K562 (cell line): ENCODE results near the gene KITLG.

Experiments used
- IFI16 ChIP-seq: fragments of 250-450 bp; sonication (Bioruptor Pico); IDR thresholded peaks from 2 replicates; pipeline ENCODE4 v2.1.2; 2022; ENCODE audit warnings: mild to moderate bottlenecking, inconsistent platforms
- POLR2AphosphoS5 ChIP-seq: IDR thresholded peaks from 2 replicates; pipeline ENCODE4 v1.6.1; 2011; ENCODE audit warnings: mild to moderate bottlenecking, low read depth, low read length, moderate library complexity; ENCODE audit not compliant: control insufficient read depth, insufficient read depth
- ZNF24 ChIP-seq: fragments of 450-650 bp; IDR thresholded peaks from 2 replicates; pipeline ENCODE4 v1.6.1; 2016

DNA sequence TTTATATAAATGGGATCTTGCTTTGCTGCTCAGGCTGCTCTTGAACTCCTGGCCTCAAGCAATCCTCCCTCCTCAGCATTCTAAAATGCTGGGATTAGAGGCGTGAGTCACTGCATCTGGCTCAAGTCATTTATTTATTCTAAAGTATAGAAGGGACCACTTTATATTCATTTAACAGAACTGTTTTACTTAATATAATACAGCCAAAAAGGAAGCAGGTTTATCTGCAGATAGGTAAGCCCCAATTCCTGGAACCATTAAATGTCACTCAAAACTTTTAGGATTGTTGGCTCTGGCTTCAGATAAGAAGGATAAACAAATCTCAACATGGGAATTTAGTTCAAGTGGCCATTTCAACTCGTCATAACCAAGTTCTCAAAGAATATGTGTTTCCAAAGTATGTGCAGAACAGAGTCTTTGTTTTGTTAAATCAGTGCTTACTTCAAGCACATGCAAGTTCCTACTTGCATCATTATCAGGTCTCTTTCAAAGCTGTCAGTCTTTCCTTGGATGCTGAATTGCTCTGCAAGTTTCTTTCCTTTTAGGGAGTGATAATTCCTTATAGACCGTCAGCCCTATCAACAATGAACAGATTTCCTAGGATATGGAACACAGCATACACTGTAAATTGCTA, 60.4 kb downstream of the KITLG start:
- TF ChIP-seq ZNF24 (no peak), POLR2AphosphoS5 (no peak), IFI16 (CRISPR knock-in tag) (no peak)
